Activated T-cell treated with anti-CD3 and anti-CD28 coated beads, Interleukin-2, amount 50 U/mL, for 4 hours (primary cell): ENCODE data around the gene LRRC4C. TPM values are rescaled to one million over a fixed set of nuclear protein-coding genes. Genes with fewer than 3 reads are reported as not detected.
"Not testable (repeated sequence)": the region's sequence is repeated elsewhere in the genome, so short reads cannot be mapped to it uniquely, and the experiment has no call there.

Source experiments
- ATAC-seq, 2 donors: fragments of 200-7000 bp; cut with Tn5 transposase; one replicate each; pipeline ENCODE4 v1.10.0; 2021
- DNase-seq: peaks from one replicate; pipeline ENCODE4 v3.0.0-alpha.2; 2020
- H3K27me3 Mint-ChIP-seq: one replicate; pipeline ENCODE4 v1.8.0; 2021; ENCODE audit warnings: low read depth, mixed read lengths
- H3K36me3 Mint-ChIP-seq: one replicate; pipeline ENCODE4 v1.8.0; 2022; ENCODE audit warnings: mixed read lengths; ENCODE audit not compliant: insufficient read depth
- H3K4me1 Mint-ChIP-seq: one replicate; pipeline ENCODE4 v1.8.0; 2021; ENCODE audit warnings: low read depth, mixed read lengths
- H3K4me3 Mint-ChIP-seq: one replicate; pipeline ENCODE4 v1.8.0; 2021; ENCODE audit warnings: mild to moderate bottlenecking, moderate library complexity, mixed read lengths
- H3K9me3 Mint-ChIP-seq: one replicate; pipeline ENCODE4 v1.8.0; 2021; ENCODE audit warnings: mixed read lengths
- total RNA-seq, 3 donors: library from RNA; stranded (reverse); gene quantifications; one replicate each; pipeline ENCODE4 v1.2.1, GENCODE V29; 2021

Gene LRRC4C
- total RNA-seq, 3 donors from 2014 or later, result not detected

GRCh38 chr11:40223596-40224330, 1235.7 kb downstream of the LRRC4C start:
- Mint-ChIP-seq H3K4me3 (no peak overlapping the region), H3K27me3 (no peaks in the 10 kb centered on the region), H3K4me1 (no peaks in the 10 kb centered on the region), H3K9me3 (peaks cover 17% of the 10 kb centered on the region), H3K36me3 (no peaks in the 10 kb centered on the region)
- no peak for DNase-seq
- ATAC-seq, result no peak

GRCh38 chr11:40219401-40219800, 1240.1 kb downstream of the LRRC4C start:
- H3K4me1 Mint-ChIP-seq, result no peaks in the 10 kb centered on the region
- no peaks in the 10 kb centered on the region for H3K27me3 Mint-ChIP-seq
- no peak for DNase-seq
- H3K36me3 Mint-ChIP-seq, result no peaks in the 10 kb centered on the region
- peaks cover 23% of the 10 kb centered on the region for H3K9me3 Mint-ChIP-seq
- H3K4me3 Mint-ChIP-seq, result no peak overlapping the region
- ATAC-seq, result no peak

- H3K4me1 Mint-ChIP-seq, result no peaks in the 10 kb centered on the region
- no peak for ATAC-seq
These were observed 1243.9 kb downstream of the LRRC4C start for GRCh38 chr11:40215556-40215955.

GRCh38 chr11:40207416-40207815, 1252.0 kb downstream of the LRRC4C start:
- Mint-ChIP-seq H3K4me3 (no peak overlapping the region), H3K9me3 (peaks cover 17% of the 10 kb centered on the region), H3K4me1 (no peaks in the 10 kb centered on the region), H3K36me3 (no peaks in the 10 kb centered on the region), H3K27me3 (no peaks in the 10 kb centered on the region)
- no peak for ATAC-seq
- DNase-seq, result no peak

More at GRCh38 chr11:40215556-40215955, 1243.9 kb downstream of the LRRC4C start:
- H3K27me3 Mint-ChIP-seq, result no peaks in the 10 kb centered on the region
- no peaks in the 10 kb centered on the region for H3K36me3 Mint-ChIP-seq
- H3K4me3 Mint-ChIP-seq, result no peak overlapping the region
- no peak for DNase-seq
- H3K9me3 Mint-ChIP-seq, result peaks cover 23% of the 10 kb centered on the region

- H3K4me1 Mint-ChIP-seq, result no peaks in the 10 kb centered on the region
- H3K4me3 Mint-ChIP-seq, result no peak overlapping the region
- DNase-seq (no peak), ATAC-seq (no peak)
- no peaks in the 10 kb centered on the region for H3K27me3 Mint-ChIP-seq
- H3K36me3 Mint-ChIP-seq, result no peaks in the 10 kb centered on the region
- peaks cover 9% of the 10 kb centered on the region for H3K9me3 Mint-ChIP-seq
These were observed 1255.2 kb downstream of the LRRC4C start for GRCh38 chr11:40204228-40204627.

GRCh38 chr11:40203606-40204005, 1255.8 kb downstream of the LRRC4C start:
- Mint-ChIP-seq H3K4me1 (no peaks in the 10 kb centered on the region), H3K4me3 (no peak overlapping the region), H3K9me3 (peaks cover 11% of the 10 kb centered on the region), H3K36me3 (no peaks in the 10 kb centered on the region), H3K27me3 (no peaks in the 10 kb centered on the region)
- ATAC-seq (no peak), DNase-seq (no peak)

- Mint-ChIP-seq H3K4me3 (no peak overlapping the region), H3K36me3 (no peaks in the 10 kb centered on the region), H3K9me3 (peaks cover 11% of the 10 kb centered on the region), H3K4me1 (no peaks in the 10 kb centered on the region), H3K27me3 (no peaks in the 10 kb centered on the region)
- no peak for DNase-seq
- no peak for ATAC-seq
These were observed 1256.7 kb downstream of the LRRC4C start for GRCh38 chr11:40202589-40203270.

- ATAC-seq, H3K4me1 Mint-ChIP-seq, DNase-seq, H3K27me3 Mint-ChIP-seq, H3K9me3 Mint-ChIP-seq, H3K4me3 Mint-ChIP-seq, H3K36me3 Mint-ChIP-seq: not testable (repeated sequence)
These were observed 1266.9 kb downstream of the LRRC4C start for GRCh38 chr11:40192590-40192989.

GRCh38 chr11:40190294-40190693, 1269.2 kb downstream of the LRRC4C start:
- H3K4me3 Mint-ChIP-seq, result no peak overlapping the region
- ATAC-seq (no peak), DNase-seq (no peak)
- no peaks in the 10 kb centered on the region for H3K4me1 Mint-ChIP-seq
- peaks cover 3% of the 10 kb centered on the region for H3K9me3 Mint-ChIP-seq
- H3K36me3 Mint-ChIP-seq, result no peaks in the 10 kb centered on the region
- H3K27me3 Mint-ChIP-seq, result no peaks in the 10 kb centered on the region

GRCh38 chr11:40188848-40189247, 1270.6 kb downstream of the LRRC4C start:
- Mint-ChIP-seq H3K4me1 (no peaks in the 10 kb centered on the region), H3K27me3 (no peaks in the 10 kb centered on the region)

GRCh38 chr11:40187295-40187694, 1272.2 kb downstream of the LRRC4C start:
- Mint-ChIP-seq H3K9me3 (peaks cover 7% of the 10 kb centered on the region), H3K4me3 (no peak overlapping the region), H3K27me3 (no peaks in the 10 kb centered on the region), H3K36me3 (no peaks in the 10 kb centered on the region), H3K4me1 (no peaks in the 10 kb centered on the region)
- DNase-seq (no peak), ATAC-seq (no peak)

More at GRCh38 chr11:40188848-40189247, 1270.6 kb downstream of the LRRC4C start:
- no peaks in the 10 kb centered on the region for H3K36me3 Mint-ChIP-seq
- H3K9me3 Mint-ChIP-seq, result peaks cover 7% of the 10 kb centered on the region
- H3K4me3 Mint-ChIP-seq, result no peak overlapping the region
- DNase-seq (no peak), ATAC-seq (no peak)

- Mint-ChIP-seq H3K36me3 (no peaks in the 10 kb centered on the region), H3K4me3 (no peak overlapping the region), H3K9me3 (peaks cover 7% of the 10 kb centered on the region), H3K4me1 (no peaks in the 10 kb centered on the region), H3K27me3 (no peaks in the 10 kb centered on the region)
- ATAC-seq (no peak), DNase-seq (no peak)
These were observed 1272.8 kb downstream of the LRRC4C start for GRCh38 chr11:40186437-40187263.

GRCh38 chr11:40185793-40186192, 1273.7 kb downstream of the LRRC4C start:
- H3K27me3 Mint-ChIP-seq, result no peaks in the 10 kb centered on the region
- no peaks in the 10 kb centered on the region for H3K4me1 Mint-ChIP-seq
- no peaks in the 10 kb centered on the region for H3K36me3 Mint-ChIP-seq
- peaks cover 7% of the 10 kb centered on the region for H3K9me3 Mint-ChIP-seq
- no peak overlapping the region for H3K4me3 Mint-ChIP-seq
- DNase-seq (no peak), ATAC-seq (no peak)
